Suppressor macrophage treated with lipopolysaccharide for 1 hour (primary cell): ENCODE measurements around the gene ZNF865.
"Not testable (repeated sequence)": the region's sequence is repeated elsewhere in the genome, so short reads cannot be mapped to it uniquely, and the experiment has no call there.

ENCODE experiments used
- DNase-seq, 3 donors: peaks; one replicate each; pipeline ENCODE4 v3.0.0-alpha.2; 2020 to 2022

The ZNF865 gene

GRCh38 chr19:55605637-55606470 lies at the start of gene ZNF865:
TSS of gene ZNF865 (plus strand) at chr19:55605647. CDS start at chr19:55613619, 7,972 bp downstream.
- DNase-seq = peak; percentile 82 to 91 (median 84)

- DNase-seq = no peak
Observed at GRCh38 chr19:55559684-55560083, 45.8 kb upstream of the ZNF865 start.

DNA sequence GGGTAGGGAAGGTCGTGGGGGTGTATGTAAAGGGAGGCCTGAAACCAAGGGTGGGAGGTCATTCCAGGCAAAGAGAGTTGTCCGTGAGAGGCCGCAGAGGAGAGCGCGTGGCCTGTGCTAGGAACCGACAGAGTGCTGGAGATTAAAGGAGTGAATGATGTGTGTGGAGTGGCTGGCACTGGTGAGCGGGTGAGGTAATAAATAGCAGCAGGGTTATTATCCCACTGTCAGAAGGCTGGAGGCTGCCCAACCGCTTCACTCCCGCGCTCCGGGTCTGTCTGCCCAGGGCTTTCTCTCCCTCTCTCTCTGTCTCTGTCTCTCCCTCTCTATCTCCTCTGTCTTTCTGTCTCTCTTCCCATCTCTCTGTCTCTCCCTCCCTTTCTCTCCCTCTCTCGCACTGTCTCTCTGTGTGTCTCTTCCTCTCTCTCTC lies 42.2 kb upstream of the ZNF865 start:
- DNase-seq = no peak

DNA sequence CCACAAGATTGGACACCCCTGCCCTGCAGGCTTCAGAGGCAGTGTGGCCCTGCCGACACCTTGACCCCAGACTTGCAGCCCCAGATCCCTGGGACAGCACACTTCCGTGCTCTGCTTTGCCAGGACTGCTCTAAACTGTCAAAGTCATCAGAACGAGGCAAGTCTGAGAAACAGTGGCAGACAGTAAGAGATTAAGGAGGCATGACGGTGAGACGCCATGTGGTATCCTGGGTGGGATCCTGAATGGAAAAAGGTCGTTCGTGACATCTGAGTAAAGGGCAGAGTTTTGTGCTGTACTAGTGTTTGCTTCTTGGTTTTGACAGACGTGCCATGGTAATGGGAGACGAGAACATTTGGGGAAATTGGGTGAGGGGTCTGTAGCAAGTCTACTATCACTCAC lies 38.6 kb upstream of the ZNF865 start:
- no peak for DNase-seq

DNA sequence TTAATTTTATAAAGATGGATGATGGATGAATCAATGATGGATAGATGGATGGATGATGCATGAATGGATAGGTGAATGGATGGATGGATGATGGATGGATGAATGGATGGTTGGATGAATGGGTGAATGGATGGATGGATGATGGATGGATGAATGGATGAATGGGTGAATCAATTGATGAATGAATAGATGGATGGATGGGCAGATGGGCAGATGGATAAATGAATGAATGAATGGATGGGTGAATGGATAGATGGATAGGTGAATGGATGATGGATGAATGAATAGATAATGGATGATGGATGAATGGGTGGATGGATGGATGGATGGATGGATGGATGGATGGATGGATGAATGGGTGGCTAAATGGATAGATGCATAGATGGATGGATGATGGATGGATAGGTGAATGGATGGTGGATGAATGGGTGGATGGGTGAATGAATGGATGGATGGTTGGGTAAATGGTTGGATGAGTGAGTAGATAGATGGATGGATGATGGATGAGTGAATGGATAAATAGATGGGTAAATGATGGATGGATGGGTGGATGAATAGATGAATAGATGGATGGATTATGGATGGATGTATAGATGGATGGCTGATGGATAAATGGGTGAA lies 37.6 kb upstream of the ZNF865 start:
- DNase-seq = no peak

DNA sequence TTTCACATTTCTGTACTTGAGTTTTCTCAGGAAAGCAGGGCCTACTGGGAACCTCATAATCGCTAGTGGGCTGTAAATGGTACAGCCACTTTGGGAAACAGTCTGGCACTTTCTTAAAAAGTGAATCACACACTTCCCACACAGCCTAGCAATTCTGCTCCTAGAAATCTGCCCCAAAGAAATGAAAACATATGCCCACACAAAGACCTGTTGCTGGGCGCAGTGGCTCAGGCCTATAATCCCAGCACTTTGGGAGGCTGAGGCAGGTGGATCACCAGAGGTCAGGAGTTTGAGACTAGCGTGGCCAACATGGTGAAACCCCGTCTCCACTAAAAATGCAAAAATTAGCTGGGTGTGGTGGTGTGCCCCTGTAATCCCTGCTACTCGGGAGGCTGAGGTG lies 36.0 kb upstream of the ZNF865 start:
- not testable (repeated sequence) for DNase-seq

DNA sequence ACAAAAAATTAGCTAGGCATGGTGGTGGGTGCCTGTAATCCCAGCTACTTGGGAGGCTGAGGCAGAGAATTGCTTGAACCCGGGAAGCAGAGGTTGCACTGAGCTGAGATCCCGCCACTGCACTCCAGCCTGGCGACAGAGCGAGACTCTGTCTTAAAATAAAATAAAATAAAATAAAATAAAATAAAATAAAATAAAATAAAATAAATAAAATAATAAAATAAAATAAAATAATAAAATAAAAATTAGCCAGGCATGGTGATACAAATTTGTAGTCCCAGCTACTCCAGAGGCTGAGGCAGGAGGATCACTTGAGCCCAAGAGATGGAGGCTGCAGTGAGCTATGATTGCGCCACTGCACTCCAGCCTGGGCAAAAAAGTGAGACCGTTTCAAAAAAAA lies 31.5 kb upstream of the ZNF865 start:
- DNase-seq = not testable (repeated sequence)

- DNase-seq = no peak
Observed at GRCh38 chr19:55576746-55577145, 28.7 kb upstream of the ZNF865 start.

- no peak for DNase-seq
Observed at GRCh38 chr19:55578031-55578760, 27.3 kb upstream of the ZNF865 start.

- no peak for DNase-seq
Observed at GRCh38 chr19:55578761-55579747, 26.4 kb upstream of the ZNF865 start.

DNA sequence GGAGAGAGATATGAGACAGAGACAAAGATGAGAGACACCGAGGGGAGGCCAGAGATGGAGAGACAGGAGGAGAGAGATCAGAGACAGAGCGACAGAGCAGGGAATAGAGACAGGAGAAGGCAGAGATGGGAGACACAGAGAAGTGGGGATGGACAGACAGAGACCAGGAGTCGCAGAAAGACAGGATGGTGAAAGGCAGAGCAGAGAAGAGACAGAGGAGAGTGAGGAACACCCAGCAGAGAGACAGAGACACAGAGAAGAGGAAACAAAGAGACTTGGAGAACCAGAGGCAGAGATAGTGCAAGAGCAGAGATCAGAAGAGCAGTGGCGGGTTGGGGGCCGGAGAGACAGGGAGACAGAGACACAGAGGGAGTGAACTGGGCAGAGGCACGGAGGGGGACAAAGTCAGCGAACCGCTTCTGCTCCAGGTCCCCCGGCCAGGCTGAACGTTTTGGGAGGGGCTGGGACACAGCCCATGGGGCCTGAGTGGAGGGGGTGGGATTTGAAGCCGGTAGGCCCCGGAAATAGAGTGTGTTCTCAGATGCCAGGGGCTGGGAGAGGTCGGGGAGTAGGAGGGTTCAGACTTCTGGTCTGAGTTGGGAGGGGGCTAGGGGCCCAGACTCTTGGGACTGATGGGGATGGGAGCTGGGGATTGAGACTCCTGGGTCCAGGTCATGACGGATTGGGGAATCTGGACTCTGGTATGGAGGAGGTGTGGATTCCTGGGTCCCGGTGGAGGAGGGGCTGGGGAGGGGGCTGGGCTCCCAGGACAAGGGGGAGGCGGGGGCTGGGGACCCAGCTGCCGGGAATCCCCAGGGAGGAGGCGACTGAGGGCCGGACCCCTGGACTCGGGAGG lies 25.5 kb upstream of the ZNF865 start:
- peak in 1 of 3 donors; percentile 38 for DNase-seq

DNA sequence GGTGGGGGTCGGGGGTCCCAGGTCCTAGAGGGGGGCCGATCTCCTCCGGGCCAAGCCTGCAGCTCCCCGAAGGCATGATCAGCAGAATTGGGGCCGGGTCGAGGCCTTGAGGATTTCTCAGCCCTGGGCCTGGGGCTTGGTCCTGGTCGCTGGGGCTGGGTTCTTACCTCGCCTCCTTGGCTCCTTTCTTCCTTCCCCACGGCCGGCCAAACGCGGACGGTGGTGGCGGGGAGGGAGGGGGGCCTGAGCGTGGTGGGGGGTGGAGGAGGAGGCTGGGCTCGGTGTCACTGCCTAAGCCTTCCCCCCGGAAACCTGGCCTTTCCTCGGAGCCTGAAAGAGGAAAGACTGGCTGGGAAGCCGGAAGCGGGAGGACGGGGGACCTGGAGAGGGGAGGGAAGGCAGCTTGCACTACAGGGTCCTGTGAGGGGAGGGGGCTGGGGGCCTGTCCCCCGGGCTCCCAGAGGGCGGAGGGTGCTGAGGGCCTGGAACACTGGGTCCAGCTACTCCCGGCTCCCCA lies 24.8 kb upstream of the ZNF865 start, which contains the start of gene ZNF579:
TSS of gene ZNF579 (minus strand) at position 221 of the 517 bp plus-strand sequence. CDS start 1,209 bp downstream, outside the sequence.
- peak; percentile 85 to 92 (median 89) for DNase-seq

- peak in 1 of 3 donors; percentile 27 for DNase-seq
Observed at GRCh38 chr19:55581145-55581822, 24.2 kb upstream of the ZNF865 start.

DNA sequence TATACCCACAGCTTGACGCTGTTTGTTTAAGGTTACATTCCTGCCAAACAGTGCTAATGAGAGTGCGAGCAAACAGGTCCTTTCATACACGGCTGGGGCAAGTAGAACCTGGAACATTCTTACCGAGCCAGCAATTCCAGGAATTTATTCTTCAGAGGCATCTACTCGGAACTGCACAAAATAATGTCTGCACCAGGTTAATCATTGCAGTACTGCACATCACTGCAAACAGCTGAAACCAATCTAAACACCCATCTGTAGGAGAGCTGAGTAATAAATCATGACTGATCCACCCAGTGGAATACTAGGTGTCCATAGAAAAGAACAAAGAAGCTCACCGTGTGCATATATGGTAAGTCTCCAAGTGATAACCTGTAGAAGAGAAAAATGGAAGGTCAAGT lies 23.6 kb upstream of the ZNF865 start:
- DNase-seq = no peak

DNA sequence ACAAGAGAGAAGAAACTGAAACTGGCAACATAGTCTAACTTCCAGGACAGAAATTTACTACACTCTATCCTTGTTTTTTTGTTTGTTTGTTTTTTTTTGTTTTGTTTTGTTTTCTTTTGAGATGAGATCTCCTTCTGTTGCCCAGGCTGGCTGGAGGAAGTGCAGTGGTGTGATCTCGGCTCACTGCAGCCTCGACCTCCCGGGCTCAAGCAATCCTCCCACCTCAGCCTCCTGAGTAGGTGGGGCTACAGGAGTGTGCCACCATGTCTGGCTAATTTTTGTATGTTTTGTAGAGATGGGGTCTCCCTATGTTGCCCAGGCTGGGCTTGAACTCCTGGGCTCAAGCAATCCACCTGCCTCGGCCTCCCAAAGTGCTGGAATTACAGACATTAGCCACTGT lies 23.2 kb upstream of the ZNF865 start:
- DNase-seq = not testable (repeated sequence)

DNA sequence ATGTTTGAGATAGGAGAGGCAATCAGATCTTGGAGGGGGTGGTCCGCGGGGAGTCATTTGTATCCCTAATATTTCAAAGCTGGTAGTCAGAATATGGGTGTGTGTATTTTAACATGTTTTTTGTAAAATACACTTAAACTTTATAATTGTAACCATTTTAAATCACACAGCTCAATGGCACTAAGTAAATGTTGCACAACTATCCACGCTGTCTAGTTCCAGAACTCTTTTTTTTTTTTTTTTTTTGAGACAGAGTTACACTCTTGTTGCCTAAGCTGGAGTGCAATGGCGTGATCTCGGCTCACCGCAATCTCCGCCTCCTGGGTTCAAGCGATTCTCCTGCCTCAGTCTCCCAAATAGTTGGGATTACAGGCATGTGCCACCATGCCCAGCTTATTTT lies 21.6 kb upstream of the ZNF865 start:
- not testable (repeated sequence) for DNase-seq

- DNase-seq = no peak
Observed at GRCh38 chr19:55584871-55585270, 20.6 kb upstream of the ZNF865 start.

GRCh38 chr19:55585658-55586339 lies 19.6 kb upstream of the ZNF865 start:
- no peak for DNase-seq

DNA sequence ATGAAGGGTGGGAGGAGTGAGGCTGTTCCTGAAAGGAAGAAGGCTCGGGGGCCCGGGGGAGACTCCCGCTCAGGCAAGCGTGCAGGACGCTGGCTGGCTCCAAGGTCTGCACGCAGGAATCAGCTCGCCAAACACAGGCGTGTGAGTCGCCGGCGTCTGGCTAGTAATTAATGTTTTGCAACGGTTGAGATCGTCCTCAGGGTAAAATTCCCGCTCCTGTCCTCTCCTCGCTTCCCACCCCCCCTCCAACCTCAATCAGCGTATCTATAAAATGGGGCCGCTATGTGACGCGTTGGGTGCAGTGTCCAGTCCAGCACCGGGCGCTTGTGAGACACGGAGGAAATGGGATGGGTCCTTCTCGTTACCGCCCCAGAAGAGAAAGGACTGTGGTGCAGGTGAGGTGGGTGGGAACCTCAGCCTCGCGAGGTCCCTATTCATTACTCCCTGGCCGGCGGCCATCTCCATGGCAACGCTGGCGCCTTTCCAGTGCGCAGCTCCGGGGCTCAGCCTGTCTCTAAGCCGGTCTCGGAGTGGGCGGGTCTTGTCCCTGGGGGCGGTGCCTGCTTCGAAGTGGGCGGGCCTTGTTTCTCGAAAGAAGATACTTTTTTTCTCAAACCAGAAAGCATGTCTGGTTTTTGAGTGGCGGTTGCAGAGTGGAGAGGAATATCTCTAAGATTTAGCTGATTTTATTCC lies 18.3 kb upstream of the ZNF865 start:
- DNase-seq = peak; percentile 88 to 94 (median 90)
